PC-9 (cell line): ENCODE data around the gene HLA-DRA. TPM values are rescaled to one million over a fixed set of nuclear protein-coding genes. Genes with fewer than 3 reads are reported as not detected.

Source experiments
- BruUV-seq: library from RNA; stranded (reverse); fragments of 400-500 nt; replicated peaks from 2 replicates; lab custom pipeline; 2021; lab: Mats Ljungman, UMichigan
- CTCF ChIA-PET: fragments of 300-600 bp; sonication (Branson Sonifier 250); formaldehyde crosslinking; loops from one replicate; lab custom pipeline; 2022; ENCODE audit warnings: antibody characterized with exemption; lab: Charles Lee
- POLR2A ChIA-PET: fragments of 300-600 bp; sonication (Branson Sonifier 250); formaldehyde crosslinking; loops from one replicate; lab custom pipeline; 2022; ENCODE audit warnings: antibody characterized with exemption; ENCODE audit not compliant: unreplicated experiment; lab: Charles Lee
- DNase-seq, 2 experiments: peaks; one replicate each; pipeline versions ENCODE4 v3.0.0 to v3.0.0-alpha.2; 2015 to 2022; ENCODE audit warnings: mixed read lengths in 1 of 2
- H2AFZ ChIP-seq: fragments of 200-600 bp; sonication (generic); 2 replicates; pipeline ENCODE4 v1.8.1; 2017; ENCODE audit warnings: antibody characterized with exemption
- H3F3A ChIP-seq: fragments of 200-600 bp; sonication (generic); 2 replicates; pipeline ENCODE4 v1.8.1; 2017; ENCODE audit warnings: antibody characterized with exemption, mild to moderate bottlenecking, low read depth; ENCODE audit not compliant: insufficient read depth
- H3K27ac ChIP-seq: fragments of 200-600 bp; sonication (generic); 2 replicates; pipeline ENCODE4 v1.6.1; 2016; ENCODE audit warnings: mixed run types
- H3K27me3 ChIP-seq: fragments of 200-600 bp; sonication (generic); 2 replicates; pipeline ENCODE4 v1.6.1; 2016; ENCODE audit warnings: low read depth, mixed run types; ENCODE audit not compliant: insufficient read depth
- H3K36me3 ChIP-seq: fragments of 200-600 bp; sonication (generic); 2 replicates; pipeline ENCODE4 v1.6.1; 2016; ENCODE audit warnings: low read depth, mixed run types
- H3K4me1 ChIP-seq: fragments of 200-600 bp; sonication (generic); replicated peaks from 2 replicates; pipeline ENCODE4 v1.6.1; 2016; ENCODE audit warnings: mixed run types; ENCODE audit not compliant: insufficient read depth
- H3K4me2 ChIP-seq: fragments of 200-600 bp; sonication (generic); 2 replicates; pipeline ENCODE4 v1.6.1; 2017; ENCODE audit warnings: mixed run types
- H3K4me3 ChIP-seq: fragments of 200-600 bp; sonication (generic); 2 replicates; pipeline ENCODE4 v1.6.1; 2016; ENCODE audit warnings: mixed run types
- H3K79me2 ChIP-seq: fragments of 200-600 bp; sonication (generic); 2 replicates; pipeline ENCODE4 v1.6.1; 2017; ENCODE audit warnings: low read depth, mixed run types
- H3K9me2 ChIP-seq: fragments of 200-600 bp; sonication (generic); 2 replicates; pipeline ENCODE4 v1.8.1; 2017; ENCODE audit warnings: mild to moderate bottlenecking; ENCODE audit not compliant: insufficient read depth
- H3K9me3 ChIP-seq: fragments of 200-600 bp; sonication (generic); 2 replicates; pipeline ENCODE4 v1.8.1; 2016; ENCODE audit warnings: low read depth; ENCODE audit not compliant: insufficient read depth
- H4K20me1 ChIP-seq: fragments of 200-600 bp; sonication (generic); 2 replicates; pipeline ENCODE4 v1.8.1; 2017; ENCODE audit not compliant: insufficient read depth
- CTCF ChIP-seq: fragments of 200-600 bp; sonication (generic); conservative IDR thresholded peaks from 2 replicates; pipeline ENCODE4 v1.6.1; 2017; ENCODE audit warnings: mixed run types, antibody characterized with exemption, mild to moderate bottlenecking, moderate library complexity
- EZH2 ChIP-seq: fragments of 200-600 bp; sonication (generic); IDR thresholded peaks from 2 replicates; pipeline ENCODE4 v1.8.0; 2017; ENCODE audit warnings: antibody characterized with exemption, low read depth
- intact Hi-C: fragments of 100-400 bp; cut with micrococcal nuclease; formaldehyde crosslinking; loops from one replicate; pipeline ENCODE4 v1.10.0; 2022; ENCODE audit not compliant: unreplicated experiment
- total RNA-seq: library from RNA; stranded (reverse); gene quantifications from 2 replicates; pipeline ENCODE4 v1.2.3, GENCODE V29; 2021

HLA-DRA gene
- total RNA-seq, 1 experiment from 2014 or later, result not detected

- TF ChIP-seq EZH2 (no peak), CTCF (no peak)
- Histone ChIP-seq H3K79me2 (no peaks in the 10 kb centered on the region), H2AFZ (no peak overlapping the region), H3K36me3 (no peaks in the 10 kb centered on the region), H4K20me1 (no peaks in the 10 kb centered on the region), H3K27ac (no peak overlapping the region), H3K4me2 (no peak overlapping the region), H3K4me1 (no peaks in the 10 kb centered on the region), H3K27me3 (peaks cover 38% of the 10 kb centered on the region), H3K9me2 (no peaks in the 10 kb centered on the region), H3K4me3 (no peak overlapping the region), H3K9me3 (no peaks in the 10 kb centered on the region), H3F3A (no peaks in the 10 kb centered on the region)
- ChIA-PET POLR2A (no interaction called here), CTCF (no interaction called here)
- intact Hi-C loops, result loop anchor here (10.0 kb wide), 1 partner anchor 141 kb away; no protein-coding TSS in a partner anchor
- no TSS peak for BruUV-seq
- DNase-seq, result no peak
Measured at GRCh38 chr6:32396028-32396427, 43.7 kb upstream of the HLA-DRA start.

- Histone ChIP-seq H3K36me3 (no peaks in the 10 kb centered on the region), H2AFZ (no peak overlapping the region), H3K27ac (no peak overlapping the region), H3K9me2 (no peaks in the 10 kb centered on the region), H3K27me3 (peaks cover 38% of the 10 kb centered on the region), H3K9me3 (no peaks in the 10 kb centered on the region), H3K4me2 (no peak overlapping the region), H3K4me3 (no peak overlapping the region), H4K20me1 (no peaks in the 10 kb centered on the region), H3K79me2 (no peaks in the 10 kb centered on the region), H3F3A (no peaks in the 10 kb centered on the region), H3K4me1 (no peaks in the 10 kb centered on the region)
- no TSS peak for BruUV-seq
- TF ChIP-seq EZH2 (no peak), CTCF (no peak)
- ChIA-PET POLR2A (no interaction called here), CTCF (no interaction called here)
- intact Hi-C loops, result loop anchor here (10.0 kb wide), 1 partner anchor 143 kb away; no protein-coding TSS in a partner anchor
- no peak for DNase-seq
Measured at GRCh38 chr6:32397252-32397920, 42.3 kb upstream of the HLA-DRA start.

GRCh38 chr6:32401284-32401963 lies 38.3 kb upstream of the HLA-DRA start:
- H3K9me2 ChIP-seq, result no peaks in the 10 kb centered on the region
- no TSS peak for BruUV-seq
- H3K36me3 ChIP-seq, result no peaks in the 10 kb centered on the region
- no peak for DNase-seq
- no peak overlapping the region for H3K4me2 ChIP-seq
- H3K27ac ChIP-seq, result no peak overlapping the region
- CTCF ChIA-PET, result interaction anchor here (0.6 kb wide), 1 partner anchor 409 kb away, joined by 6 read pairs; no protein-coding TSS in a partner anchor
- no peaks in the 10 kb centered on the region for H3F3A ChIP-seq
- intact Hi-C loops, result no loop called here
- no peaks in the 10 kb centered on the region for H3K9me3 ChIP-seq
- H3K4me3 ChIP-seq, result no peak overlapping the region
- POLR2A ChIA-PET, result interaction anchor here (0.5 kb wide), 1 partner anchor 190 kb away, joined by 4 read pairs; no protein-coding TSS in a partner anchor
- H3K27me3 ChIP-seq, result peaks cover 55% of the 10 kb centered on the region
- no peaks in the 10 kb centered on the region for H3K4me1 ChIP-seq
- H3K79me2 ChIP-seq, result no peaks in the 10 kb centered on the region
- no peaks in the 10 kb centered on the region; the same call in 1 of the 2 replicates for H4K20me1 ChIP-seq
- H2AFZ ChIP-seq, result no peak overlapping the region
- TF ChIP-seq EZH2, result no peak
- no peak for TF ChIP-seq CTCF
